A549 (cell line): ENCODE measurements around the gene BCR.

Source experiments
- CTCF ChIP-seq: fragments of >200 bp; sonication (Bioruptor Twin); formaldehyde crosslinking; IDR thresholded peaks from 3 replicates; pipeline ENCODE4 v1.5.1; 2016
- ELK1 ChIP-seq: fragments of 150-350 bp; IDR thresholded peaks from 2 replicates; pipeline ENCODE4 v1.6.1; 2014; ENCODE audit warnings: low read depth, mild to moderate bottlenecking, low read length
- HMGXB4 ChIP-seq: fragments of 250-450 bp; sonication (Bioruptor Pico); IDR thresholded peaks from 2 replicates; pipeline ENCODE4 v1.5.0; 2021; ENCODE audit warnings: mild to moderate bottlenecking, moderate library complexity, borderline replicate concordance
- NR3C1 ChIP-seq: fragments of >200 bp; sonication (Bioruptor Twin); formaldehyde crosslinking; IDR thresholded peaks from 3 replicates; pipeline ENCODE4 v1.6.1; 2017
- POLR2A ChIP-seq: IDR thresholded peaks from 2 replicates; pipeline ENCODE4 v1.6.1; 2012; ENCODE audit warnings: mild to moderate bottlenecking, low read length
- RAD21 ChIP-seq, 2 experiments: fragments of >200 bp in 1 of 2; sonication (Bioruptor Twin) in 1 of 2; formaldehyde crosslinking in 1 of 2; IDR thresholded peaks in 1 of 2; conservative IDR thresholded peaks in 1 of 2; 2 replicates in 1 of 2; 3 replicates in 1 of 2; pipeline ENCODE4 v1.6.1; 2012 to 2018; ENCODE audit warnings: inconsistent platforms in 1 of 2
- RFX5 ChIP-seq: fragments of 450-650 bp; IDR thresholded peaks from 2 replicates; pipeline ENCODE4 v1.7.1; 2014; ENCODE audit warnings: antibody characterized with exemption, mild to moderate bottlenecking, moderate library complexity
- SMC3 ChIP-seq: fragments of >200 bp; sonication (Bioruptor Twin); formaldehyde crosslinking; IDR thresholded peaks from 3 replicates; pipeline ENCODE4 v1.6.1; 2018; ENCODE audit warnings: inconsistent platforms
- ZFP36 ChIP-seq: fragments of 450-650 bp; IDR thresholded peaks from 2 replicates; pipeline ENCODE4 v1.6.1; 2014; ENCODE audit warnings: borderline replicate concordance; ENCODE audit not compliant: partially characterized antibody

- TF ChIP-seq ZFP36: no peak
- TF ChIP-seq CTCF: no peak
- TF ChIP-seq RAD21 (conservative IDR thresholded peaks at IDR 0.05 in 1 of 2, IDR thresholded peaks at IDR 0.05 in 1 of 2): no peak
- no peak for TF ChIP-seq POLR2A
- TF ChIP-seq HMGXB4 (CRISPR knock-in tag): no peak
- TF ChIP-seq NR3C1: no peak
- no peak for TF ChIP-seq RFX5
- no peak for TF ChIP-seq SMC3
- no peak for TF ChIP-seq ELK1
These were observed 98.8 kb downstream of the BCR start for GRCh38 chr22:23278883-23279675.
